Measurements from ENCODE around the gene CELF2. TPM values are rescaled to one million over a fixed set of nuclear protein-coding genes. Genes with fewer than 3 reads are reported as not detected.
"Not testable (repeated sequence)": the region's sequence is repeated elsewhere in the genome, so short reads cannot be mapped to it uniquely, and the experiment has no call there.

The CELF2 gene
- total and polyA plus RNA-seq, 2 experiments from 2014 or later: 16.6 to 26.9 TPM

GRCh38 chr10:11180228-11180627, 162.6 kb downstream of the CELF2 start:
- peaks cover 8% of the 10 kb centered on the region for H3K4me1 ChIP-seq (ENCODE audit: insufficient read depth)
- no peaks in the 10 kb centered on the region for H3K36me3 ChIP-seq (replicated peaks; ENCODE audit: insufficient read depth, low read depth)
- no peaks in the 10 kb centered on the region for H3K79me2 ChIP-seq
- H3K4me2 ChIP-seq: no peak overlapping the region
- TF ChIP-seq EZH2phosphoT487 (IDR thresholded peaks at IDR 0.05; ENCODE audit: low read depth, severe bottlenecking, unreplicated experiment) (no peak), EZH2 (IDR thresholded peaks at IDR 0.05; ENCODE audit: borderline replicate concordance) (no peak)
- peaks cover 7% of the 10 kb centered on the region for H3K9me3 ChIP-seq (ENCODE audit: low read depth)
- no peak overlapping the region for H3K4me3 ChIP-seq
- H3K27ac ChIP-seq: no peak overlapping the region
- H3K27me3 ChIP-seq: no peaks in the 10 kb centered on the region
- H4K20me1 ChIP-seq (ENCODE audit: insufficient read depth, poor library complexity, severe bottlenecking): no peaks in the 10 kb centered on the region
- H2AFZ ChIP-seq: no peak overlapping the region
- no peak for DNase-seq (ENCODE audit: low spot score)
- no peaks in the 10 kb centered on the region for H3K9me2 ChIP-seq (replicated peaks; ENCODE audit: insufficient read depth)
- 96% methylated on average over 14 of the region's 14 CpGs for WGBS (ENCODE audit: low lambda C conversion rate, missing lambda C conversion rate)

GRCh38 chr10:11181978-11182377, 164.3 kb downstream of the CELF2 start:
- WGBS (ENCODE audit: low lambda C conversion rate, missing lambda C conversion rate): 83% methylated on average over 6 of the region's 6 CpGs
- H3K4me2 ChIP-seq: no peak overlapping the region
- H2AFZ ChIP-seq: no peak overlapping the region
- peaks cover 8% of the 10 kb centered on the region for H3K4me1 ChIP-seq (ENCODE audit: insufficient read depth)
- H3K9me2 ChIP-seq (replicated peaks; ENCODE audit: insufficient read depth): no peaks in the 10 kb centered on the region
- no peaks in the 10 kb centered on the region for H4K20me1 ChIP-seq (ENCODE audit: insufficient read depth, poor library complexity, severe bottlenecking)
- TF ChIP-seq CTCF (IDR thresholded peaks at IDR 0.05; ENCODE audit: poor library complexity) (no peak), EZH2 (IDR thresholded peaks at IDR 0.05; ENCODE audit: borderline replicate concordance) (no peak), EZH2phosphoT487 (IDR thresholded peaks at IDR 0.05; ENCODE audit: low read depth, severe bottlenecking, unreplicated experiment) (no peak)
- no peaks in the 10 kb centered on the region for H3K36me3 ChIP-seq (replicated peaks; ENCODE audit: insufficient read depth, low read depth)
- H3K9me3 ChIP-seq (ENCODE audit: low read depth): peaks cover 14% of the 10 kb centered on the region
- no peaks in the 10 kb centered on the region for H3K27me3 ChIP-seq
- H3K4me3 ChIP-seq: no peak overlapping the region
- H3K79me2 ChIP-seq: no peaks in the 10 kb centered on the region
- no peak overlapping the region for H3K27ac ChIP-seq
- no peak for DNase-seq (ENCODE audit: low spot score)

GRCh38 chr10:11183015-11183414, 165.3 kb downstream of the CELF2 start:
- Histone ChIP-seq H3K4me3 (no peak overlapping the region), H4K20me1 (ENCODE audit: insufficient read depth, poor library complexity, severe bottlenecking) (no peaks in the 10 kb centered on the region), H3K9me3 (ENCODE audit: low read depth) (peaks cover 14% of the 10 kb centered on the region), H3K27me3 (no peaks in the 10 kb centered on the region), H3K4me2 (no peak overlapping the region), H3K27ac (no peak overlapping the region), H3K9me2 (replicated peaks; ENCODE audit: insufficient read depth) (no peaks in the 10 kb centered on the region), H2AFZ (no peak overlapping the region), H3K36me3 (replicated peaks; ENCODE audit: insufficient read depth, low read depth) (no peaks in the 10 kb centered on the region), H3K79me2 (no peaks in the 10 kb centered on the region), H3K4me1 (ENCODE audit: insufficient read depth) (peaks cover 5% of the 10 kb centered on the region)
- TF ChIP-seq EZH2 (IDR thresholded peaks at IDR 0.05; ENCODE audit: borderline replicate concordance) (no peak), CTCF (IDR thresholded peaks at IDR 0.05; ENCODE audit: poor library complexity) (no peak), EZH2phosphoT487 (IDR thresholded peaks at IDR 0.05; ENCODE audit: low read depth, severe bottlenecking, unreplicated experiment) (no peak)
- 85% methylated on average over 2 of the region's 2 CpGs for WGBS (ENCODE audit: low lambda C conversion rate, missing lambda C conversion rate)
- no peak for DNase-seq (ENCODE audit: low spot score)

- Histone ChIP-seq H4K20me1 (ENCODE audit: insufficient read depth, poor library complexity, severe bottlenecking) (no peaks in the 10 kb centered on the region), H3K4me1 (ENCODE audit: insufficient read depth) (no peaks in the 10 kb centered on the region), H3K79me2 (no peaks in the 10 kb centered on the region), H2AFZ (no peak overlapping the region), H3K27me3 (no peaks in the 10 kb centered on the region), H3K4me3 (no peak overlapping the region), H3K9me2 (replicated peaks; ENCODE audit: insufficient read depth) (no peaks in the 10 kb centered on the region), H3K4me2 (no peak overlapping the region), H3K27ac (no peak overlapping the region), H3K36me3 (replicated peaks; ENCODE audit: insufficient read depth, low read depth) (no peaks in the 10 kb centered on the region), H3K9me3 (ENCODE audit: low read depth) (peaks cover 14% of the 10 kb centered on the region)
- DNase-seq (ENCODE audit: low spot score): no peak
- WGBS (ENCODE audit: low lambda C conversion rate, missing lambda C conversion rate): 84% methylated on average over 3 of the region's 3 CpGs
- TF ChIP-seq EZH2 (IDR thresholded peaks at IDR 0.05; ENCODE audit: borderline replicate concordance): no peak
- TF ChIP-seq CTCF (IDR thresholded peaks at IDR 0.05; ENCODE audit: poor library complexity): no peak
- TF ChIP-seq EZH2phosphoT487 (IDR thresholded peaks at IDR 0.05; ENCODE audit: low read depth, severe bottlenecking, unreplicated experiment): no peak
These were observed 166.4 kb downstream of the CELF2 start for GRCh38 chr10:11184093-11184492.

- not testable (repeated sequence) for H3K4me2 ChIP-seq; H3K27ac ChIP-seq; H3K79me2 ChIP-seq; H3K27me3 ChIP-seq; H3K9me2 ChIP-seq (replicated peaks; ENCODE audit: insufficient read depth); H3K4me1 ChIP-seq (ENCODE audit: insufficient read depth); H3K36me3 ChIP-seq (replicated peaks; ENCODE audit: insufficient read depth, low read depth); DNase-seq (ENCODE audit: low spot score); H2AFZ ChIP-seq; H3K4me3 ChIP-seq; H4K20me1 ChIP-seq (ENCODE audit: insufficient read depth, poor library complexity, severe bottlenecking)
- peaks cover 14% of the 10 kb centered on the region for H3K9me3 ChIP-seq (ENCODE audit: low read depth)
- 95% methylated on average over 13 of the region's 13 CpGs for WGBS (ENCODE audit: low lambda C conversion rate, missing lambda C conversion rate)
These were observed 167.5 kb downstream of the CELF2 start for GRCh38 chr10:11185128-11185665.

Data from hepatocyte (in vitro differentiated cells).